HepG2 (cell line): Measurements from ENCODE around the gene CELF6. TPM values are rescaled to one million over a fixed set of nuclear protein-coding genes. Genes with fewer than 3 reads are reported as not detected.

ENCODE experiments used
- ATAC-seq: fragments of 200-7000 bp; cut with Tn5 transposase; 3 replicates; pipeline ENCODE4 v1.9.1; 2020; ENCODE audit warnings: mild to moderate bottlenecking, moderate library complexity
- BruUV-seq: library from RNA; stranded (reverse); fragments of 400-500 nt; replicated peaks from 2 replicates; lab custom pipeline; 2021; lab: Mats Ljungman, UMichigan
- CTCF ChIA-PET: fragments of 300-600 bp; formaldehyde crosslinking; extraction: SDS; loops from one replicate; lab custom pipeline; 2021; ENCODE audit warnings: low total read pairs, inconsistent platforms, low intra/inter-chr PET ratio; lab: Yijun Ruan, JAX
- POLR2A ChIA-PET: fragments of 350-600 bp; sonication (Branson Sonifier 250); formaldehyde crosslinking; loops from one replicate; lab custom pipeline; 2020; ENCODE audit warnings: antibody characterized with exemption, inconsistent platforms; lab: Yijun Ruan, JAX
- DNase-seq: peaks from one replicate; pipeline ENCODE4 v3.0.0-alpha.2; 2015; ENCODE audit warnings: low spot score
- FAIRE-seq: peaks from 3 replicates; lab custom pipeline; 2011; peaks lifted over from hg19 to GRCh38; lab: Jason Lieb, UNC
- H2AFZ ChIP-seq: one replicate; pipeline ENCODE4 v1.6.1; 2011; ENCODE audit warnings: low read length, inconsistent platforms
- H3K27ac ChIP-seq: fragments of 300-600 bp; 3 replicates; pipeline ENCODE4 v1.8.0; 2011; ENCODE audit warnings: mixed run types, mild to moderate bottlenecking, mixed read lengths, low read length, inconsistent platforms; ENCODE audit not compliant: insufficient read depth; ENCODE audit errors: extremely low read length
- H3K27me3 ChIP-seq, 2 experiments: fragments of 200-600 bp in 1 of 2; 2 replicates in 1 of 2; 3 replicates in 1 of 2; pipeline versions ENCODE4 v1.6.0 to v1.8.0; 2011; ENCODE audit warnings: low read length in 2 of 2, mild to moderate bottlenecking in 2 of 2, moderate library complexity in 2 of 2, inconsistent platforms in 1 of 2; ENCODE audit not compliant: insufficient read depth in 2 of 2, control insufficient read depth in 1 of 2
- H3K36me3 ChIP-seq, 2 experiments: fragments of 200-600 bp in 1 of 2; replicated peaks in 1 of 2; 2 replicates in 1 of 2; 3 replicates in 1 of 2; pipeline versions ENCODE4 v1.5.1 to v1.8.0; 2011; ENCODE audit warnings: low read length in 2 of 2, inconsistent platforms in 1 of 2; ENCODE audit not compliant: insufficient read depth in 2 of 2, control insufficient read depth in 1 of 2
- H3K4me1 ChIP-seq: 2 replicates; pipeline ENCODE4 v1.5.1; 2012; ENCODE audit warnings: low read length, inconsistent platforms; ENCODE audit not compliant: insufficient read depth
- H3K4me2 ChIP-seq: 2 replicates; pipeline ENCODE4 v1.6.0; 2011; ENCODE audit warnings: low read depth, low read length, inconsistent platforms
- H3K4me3 ChIP-seq, 3 experiments: fragments of 200-600 bp in 1 of 3; sonication (generic), shearing (Covaris generic) in 1 of 3; replicated peaks in 1 of 3; 2 replicates each; pipeline ENCODE4 v1.5.1; 2011 to 2016; ENCODE audit warnings: low read length in 3 of 3, inconsistent platforms in 2 of 3, low read depth in 2 of 3, mild to moderate bottlenecking in 2 of 3, control low read depth in 1 of 3, mixed read lengths in 1 of 3; ENCODE audit not compliant: insufficient read depth in 1 of 3
- H3K79me2 ChIP-seq: one replicate; pipeline ENCODE4 v1.6.1; 2011; ENCODE audit warnings: low read length, inconsistent platforms; ENCODE audit not compliant: insufficient read depth
- H3K9ac ChIP-seq: 2 replicates; pipeline ENCODE4 v1.6.0; 2011; ENCODE audit warnings: mild to moderate bottlenecking, low read depth, low read length, inconsistent platforms; ENCODE audit not compliant: insufficient read depth
- H3K9me3 ChIP-seq: 2 replicates; pipeline ENCODE4 v1.5.1; 2012; ENCODE audit warnings: mild to moderate bottlenecking, low read length
- H4K20me1 ChIP-seq: 2 replicates; pipeline ENCODE4 v1.6.0; 2011; ENCODE audit warnings: inconsistent platforms, mild to moderate bottlenecking, low read length, moderate library complexity; ENCODE audit not compliant: insufficient read depth
- CREM ChIP-seq, 2 experiments: sonication (generic) in 1 of 2; formaldehyde crosslinking in 1 of 2; IDR thresholded peaks; 2 replicates each; pipeline versions ENCODE4 v1.4.0 to v1.6.1; 2016 to 2020; ENCODE audit warnings: antibody characterized with exemption in 1 of 2, mild to moderate bottlenecking in 1 of 2, missing genetic modification reagents in 1 of 2
- DNMT1 ChIP-seq: sonication (generic); formaldehyde crosslinking; IDR thresholded peaks from 2 replicates; pipeline ENCODE4 v1.5.1; 2020; ENCODE audit warnings: mild to moderate bottlenecking, missing genetic modification reagents
- FIP1L1 ChIP-seq: fragments of 200-400 bp; formaldehyde crosslinking; IDR thresholded peaks from 2 replicates; pipeline ENCODE4 v1.6.1; 2018; ENCODE audit warnings: low read depth, mild to moderate bottlenecking, low read length, moderate library complexity, borderline replicate concordance; ENCODE audit not compliant: insufficient read depth
- KMT2B ChIP-seq: IDR thresholded peaks from 2 replicates; pipeline ENCODE4 v1.6.1; 2016; ENCODE audit warnings: missing genetic modification reagents, missing compliant biosample characterization
- MXI1 ChIP-seq: IDR thresholded peaks from 3 replicates; pipeline ENCODE4 v1.6.1; 2012; ENCODE audit warnings: low read depth, low read length, inconsistent platforms, borderline replicate concordance
- NR2C2 ChIP-seq: sonication (generic); formaldehyde crosslinking; IDR thresholded peaks from 2 replicates; pipeline ENCODE4 v1.4.0; 2020; ENCODE audit warnings: missing genetic modification reagents, mild to moderate bottlenecking, moderate library complexity, borderline replicate concordance
- POLR2G ChIP-seq: fragments of 200-400 bp; formaldehyde crosslinking; IDR thresholded peaks from 2 replicates; pipeline ENCODE4 v1.6.1; 2018; ENCODE audit warnings: mild to moderate bottlenecking, low read depth, low read length, moderate library complexity
- RAD21 ChIP-seq: fragments of 450-650 bp; formaldehyde crosslinking; IDR thresholded peaks from 2 replicates; pipeline ENCODE4 v1.5.0; 2020; ENCODE audit warnings: mild to moderate bottlenecking
- SPEN ChIP-seq: sonication (generic); formaldehyde crosslinking; IDR thresholded peaks from 2 replicates; pipeline ENCODE4 v1.5.1; 2020; ENCODE audit warnings: low read depth, mild to moderate bottlenecking, missing genetic modification reagents
- ZNF3 ChIP-seq: IDR thresholded peaks from 2 replicates; pipeline ENCODE4 v1.7.0; 2017; ENCODE audit warnings: inconsistent platforms
- ZNF614 ChIP-seq: IDR thresholded peaks from 2 replicates; pipeline ENCODE4 v1.6.1; 2018; ENCODE audit warnings: missing biosample characterization, missing genetic modification reagents, inconsistent platforms, borderline replicate concordance
- ZNF878 ChIP-seq: sonication (generic); formaldehyde crosslinking; IDR thresholded peaks from 2 replicates; pipeline ENCODE4 v1.8.1; 2023; ENCODE audit warnings: mild to moderate bottlenecking, missing genetic modification reagents, moderate library complexity
- WGBS: methylation state at CpG from one replicate; pipeline ENCODE4 v1.1.6; 2017; ENCODE audit warnings: low lambda C conversion rate; 5-methylcytosine and 5-hydroxymethylcytosine counted together
- in situ Hi-C: cut with HindIII; loops from 2 replicates; pipeline ENCODE4 v1.10.0; 2017; ENCODE audit warnings: low pct_unique_long_range_greater_than_20kb; ENCODE audit not compliant: extremely low pct_ligation_motif_present
- intact Hi-C: fragments of 100-400 bp; cut with micrococcal nuclease; formaldehyde crosslinking; loops from one replicate; pipeline ENCODE4 v1.10.0; 2022; ENCODE audit not compliant: unreplicated experiment
- polyA plus RNA-seq, 8 experiments: library from polyadenylated mRNA; depleted of rRNA in 3 of 8; stranded (reverse) in 7 of 8; unstranded in 1 of 8; fragments of >200 nt; fragmentation: Illumina TruSeq in 4 of 8; extraction: Trizol in 4 of 8; gene quantifications; 2 replicates each; pipeline versions ENCODE4 v1.2.1 to v1.2.3, GENCODE V29; 2011 to 2016; ENCODE audit warnings: low read depth in 4 of 8, missing spikeins in 1 of 8, mixed read lengths in 1 of 8; ENCODE audit not compliant: insufficient read depth in 1 of 8
- total RNA-seq, 5 experiments: library from RNA; depleted of rRNA; stranded (reverse); fragments of >200 nt; fragmentation: Illumina TruSeq; extraction: Trizol; gene quantifications; 2 replicates each; pipeline ENCODE4 v1.2.3, GENCODE V29; 2016; ENCODE audit warnings: low read depth in 1 of 5
- TF ChIP-seq, protein P1 (sequence below): fragments of 450-650 bp; IDR thresholded peaks from 2 replicates; pipeline ENCODE4 v1.6.1; 2017
- TF ChIP-seq, protein P2 (sequence below): sonication (generic); formaldehyde crosslinking; conservative IDR thresholded peaks from 2 replicates; pipeline ENCODE4 v1.4.0; 2020; ENCODE audit warnings: missing genetic modification reagents
- TF ChIP-seq, protein P3 (sequence below): sonication (generic); formaldehyde crosslinking; IDR thresholded peaks from 2 replicates; pipeline ENCODE4 v1.4.0; 2020; ENCODE audit warnings: missing genetic modification reagents
- TF ChIP-seq, protein P4 (sequence below): IDR thresholded peaks from 2 replicates; pipeline ENCODE4 v1.6.1; 2018; ENCODE audit warnings: missing genetic modification reagents
- TF ChIP-seq, protein P5 (sequence below): sonication (generic); formaldehyde crosslinking; IDR thresholded peaks from 2 replicates; pipeline ENCODE4 v1.4.0; 2020; ENCODE audit warnings: missing genetic modification reagents

Gene CELF6
- total and polyA plus RNA-seq, 2 of the 13 experiments (the other 11 are each of a cell fraction or from before 2014, with no cell fraction given): 0.49 to 0.94 TPM

DNA sequence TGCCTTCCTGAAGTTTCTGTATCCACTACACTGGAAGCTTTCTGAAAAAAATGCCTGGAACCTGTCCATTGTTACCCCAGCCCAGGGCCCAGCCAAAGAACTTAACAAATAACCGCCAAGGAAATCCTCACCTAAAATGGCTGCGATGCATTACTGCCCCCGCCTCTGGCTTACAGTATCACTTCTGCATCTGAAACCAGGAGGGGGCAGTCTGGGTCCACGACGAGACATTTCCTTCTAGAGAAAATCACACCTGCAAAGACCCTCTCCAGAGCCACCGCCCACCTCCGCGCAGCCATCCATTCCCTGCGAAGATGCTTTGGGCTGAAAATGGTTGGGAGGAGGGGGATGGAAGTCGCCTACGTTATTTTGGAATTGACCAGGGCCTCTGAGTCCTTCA lies 22.4 kb upstream of the CELF6 start:
- peaks cover 15 to 26% of the 10 kb centered on the region in 2 experiments for H3K36me3 ChIP-seq
- POLR2A ChIA-PET: no interaction called here
- peak; percentile 63 for ATAC-seq
- in situ Hi-C loops: no loop called here
- H3K9ac ChIP-seq: no peak overlapping the region
- CTCF ChIA-PET: interaction anchor here (1.4 to 2.7 kb wide), 3 partner anchors 30 to 143 kb away, joined by 4 to 6 read pairs (median 5); no protein-coding TSS in a partner anchor
- H3K4me2 ChIP-seq: no peak overlapping the region
- intact Hi-C loops: loop anchor here (10.0 kb wide), 1 partner anchor 192 kb away; no protein-coding TSS in a partner anchor
- FAIRE-seq: no peak
- no peaks in the 10 kb centered on the region for H4K20me1 ChIP-seq
- H3K79me2 ChIP-seq: no peaks in the 10 kb centered on the region
- peaks cover 9% of the 10 kb centered on the region; the same call in 1 of the 2 replicates for H3K4me1 ChIP-seq
- no peaks in the 10 kb centered on the region for H3K9me3 ChIP-seq
- BruUV-seq: no TSS peak
- no peaks in the 10 kb centered on the region for H3K27me3 ChIP-seq
- WGBS: 89% methylated on average over 8 of the region's 11 CpGs
- DNase-seq: peak; percentile 33
- H2AFZ ChIP-seq: no peak overlapping the region
- H3K4me3 ChIP-seq: no peak overlapping the region
- H3K27ac ChIP-seq: no peak overlapping the region
- TF ChIP-seq MXI1 (no peak), NR2C2 (CRISPR knock-in tag) (no peak), FIP1L1 (no peak), KMT2B (no peak), ZNF3 (CRISPR knock-in tag) (no peak), ZNF878 (CRISPR knock-in tag) (no peak), ZNF614 (no peak), CREM (IDR thresholded peaks at IDR 0.05) (no peak), CREM (CRISPR knock-in tag; IDR thresholded peaks at IDR 0.05) (no peak), DNMT1 (no peak), SPEN (CRISPR knock-in tag) (no peak), RAD21 (peak; percentile 47; the same call in 1 of the 2 replicates), POLR2G (no peak)
- TF ChIP-seq, protein P1, sequence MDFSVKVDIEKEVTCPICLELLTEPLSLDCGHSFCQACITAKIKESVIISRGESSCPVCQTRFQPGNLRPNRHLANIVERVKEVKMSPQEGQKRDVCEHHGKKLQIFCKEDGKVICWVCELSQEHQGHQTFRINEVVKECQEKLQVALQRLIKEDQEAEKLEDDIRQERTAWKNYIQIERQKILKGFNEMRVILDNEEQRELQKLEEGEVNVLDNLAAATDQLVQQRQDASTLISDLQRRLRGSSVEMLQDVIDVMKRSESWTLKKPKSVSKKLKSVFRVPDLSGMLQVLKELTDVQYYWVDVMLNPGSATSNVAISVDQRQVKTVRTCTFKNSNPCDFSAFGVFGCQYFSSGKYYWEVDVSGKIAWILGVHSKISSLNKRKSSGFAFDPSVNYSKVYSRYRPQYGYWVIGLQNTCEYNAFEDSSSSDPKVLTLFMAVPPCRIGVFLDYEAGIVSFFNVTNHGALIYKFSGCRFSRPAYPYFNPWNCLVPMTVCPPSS: no peak
- TF ChIP-seq, protein P2, sequence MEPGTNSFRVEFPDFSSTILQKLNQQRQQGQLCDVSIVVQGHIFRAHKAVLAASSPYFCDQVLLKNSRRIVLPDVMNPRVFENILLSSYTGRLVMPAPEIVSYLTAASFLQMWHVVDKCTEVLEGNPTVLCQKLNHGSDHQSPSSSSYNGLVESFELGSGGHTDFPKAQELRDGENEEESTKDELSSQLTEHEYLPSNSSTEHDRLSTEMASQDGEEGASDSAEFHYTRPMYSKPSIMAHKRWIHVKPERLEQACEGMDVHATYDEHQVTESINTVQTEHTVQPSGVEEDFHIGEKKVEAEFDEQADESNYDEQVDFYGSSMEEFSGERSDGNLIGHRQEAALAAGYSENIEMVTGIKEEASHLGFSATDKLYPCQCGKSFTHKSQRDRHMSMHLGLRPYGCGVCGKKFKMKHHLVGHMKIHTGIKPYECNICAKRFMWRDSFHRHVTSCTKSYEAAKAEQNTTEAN (CRISPR knock-in tag): no peak
- TF ChIP-seq, protein P3, sequence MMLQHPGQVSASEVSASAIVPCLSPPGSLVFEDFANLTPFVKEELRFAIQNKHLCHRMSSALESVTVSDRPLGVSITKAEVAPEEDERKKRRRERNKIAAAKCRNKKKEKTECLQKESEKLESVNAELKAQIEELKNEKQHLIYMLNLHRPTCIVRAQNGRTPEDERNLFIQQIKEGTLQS: no peak
- TF ChIP-seq, protein P4, sequence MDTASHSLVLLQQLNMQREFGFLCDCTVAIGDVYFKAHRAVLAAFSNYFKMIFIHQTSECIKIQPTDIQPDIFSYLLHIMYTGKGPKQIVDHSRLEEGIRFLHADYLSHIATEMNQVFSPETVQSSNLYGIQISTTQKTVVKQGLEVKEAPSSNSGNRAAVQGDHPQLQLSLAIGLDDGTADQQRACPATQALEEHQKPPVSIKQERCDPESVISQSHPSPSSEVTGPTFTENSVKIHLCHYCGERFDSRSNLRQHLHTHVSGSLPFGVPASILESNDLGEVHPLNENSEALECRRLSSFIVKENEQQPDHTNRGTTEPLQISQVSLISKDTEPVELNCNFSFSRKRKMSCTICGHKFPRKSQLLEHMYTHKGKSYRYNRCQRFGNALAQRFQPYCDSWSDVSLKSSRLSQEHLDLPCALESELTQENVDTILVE (CRISPR knock-in tag): no peak
- TF ChIP-seq, protein P5, sequence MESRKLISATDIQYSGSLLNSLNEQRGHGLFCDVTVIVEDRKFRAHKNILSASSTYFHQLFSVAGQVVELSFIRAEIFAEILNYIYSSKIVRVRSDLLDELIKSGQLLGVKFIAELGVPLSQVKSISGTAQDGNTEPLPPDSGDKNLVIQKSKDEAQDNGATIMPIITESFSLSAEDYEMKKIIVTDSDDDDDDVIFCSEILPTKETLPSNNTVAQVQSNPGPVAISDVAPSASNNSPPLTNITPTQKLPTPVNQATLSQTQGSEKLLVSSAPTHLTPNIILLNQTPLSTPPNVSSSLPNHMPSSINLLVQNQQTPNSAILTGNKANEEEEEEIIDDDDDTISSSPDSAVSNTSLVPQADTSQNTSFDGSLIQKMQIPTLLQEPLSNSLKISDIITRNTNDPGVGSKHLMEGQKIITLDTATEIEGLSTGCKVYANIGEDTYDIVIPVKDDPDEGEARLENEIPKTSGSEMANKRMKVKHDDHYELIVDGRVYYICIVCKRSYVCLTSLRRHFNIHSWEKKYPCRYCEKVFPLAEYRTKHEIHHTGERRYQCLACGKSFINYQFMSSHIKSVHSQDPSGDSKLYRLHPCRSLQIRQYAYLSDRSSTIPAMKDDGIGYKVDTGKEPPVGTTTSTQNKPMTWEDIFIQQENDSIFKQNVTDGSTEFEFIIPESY (CRISPR knock-in tag): peak; percentile 67
